SK-MEL-5 (cell line): Measurements from ENCODE around the gene SERTAD1. TPM values are rescaled to one million over a fixed set of nuclear protein-coding genes. Genes with fewer than 3 reads are reported as not detected.
A peak's percentile ranks its signal among the peaks of the same experiment; 100 is the strongest.
"Not testable (repeated sequence)": the region's sequence is repeated elsewhere in the genome, so short reads cannot be mapped to it uniquely, and the experiment has no call there.

Source experiments
- DNase-seq: peaks from one replicate; pipeline ENCODE4 v3.0.0-alpha.2; 2016; ENCODE audit warnings: low read depth, low spot score
- in situ Hi-C: cut with HindIII; loops from 2 replicates; pipeline ENCODE4 v1.10.0; 2016; ENCODE audit warnings: low sequenced_read_pairs, high pct_unique_total_duplicates, low pct_unique_long_range_greater_than_20kb
- total RNA-seq: library from RNA; depleted of rRNA; stranded (reverse); fragments of >200 nt; shearing (Covaris generic); gene quantifications from 2 replicates; pipeline ENCODE4 v1.2.3, GENCODE V29; 2014

SERTAD1 gene
- total RNA-seq, 1 experiment from 2014 or later, result 8.9 TPM

GRCh38 chr19:40431698-40432097 lies 5.9 kb upstream of the SERTAD1 start:
- in situ Hi-C loops, result no loop called here

GRCh38 chr19:40430242-40430641 lies 4.5 kb upstream of the SERTAD1 start:
- in situ Hi-C loops, DNase-seq: not testable (repeated sequence)

More at GRCh38 chr19:40431698-40432097, 5.9 kb upstream of the SERTAD1 start:
- DNase-seq, result no peak

GRCh38 chr19:40428197-40428596 lies 2.4 kb upstream of the SERTAD1 start:
- in situ Hi-C loops, DNase-seq: not testable (repeated sequence)

GRCh38 chr19:40424637-40425449 lies 949 bp downstream of the SERTAD1 start:
- in situ Hi-C loops, result no loop called here
- DNase-seq, result peak; percentile 46

GRCh38 chr19:40423938-40424337 lies 1.9 kb downstream of the SERTAD1 start:
- no peak for DNase-seq
- in situ Hi-C loops, result no loop called here

GRCh38 chr19:40422748-40423566 lies 2.8 kb downstream of the SERTAD1 start:
- in situ Hi-C loops, result no loop called here
- DNase-seq, result no peak

GRCh38 chr19:40421993-40422747 lies 3.6 kb downstream of the SERTAD1 start:
- DNase-seq, result no peak
- in situ Hi-C loops, result no loop called here

- in situ Hi-C loops, result no loop called here
- DNase-seq, result peak; percentile 85
Measured at GRCh38 chr19:40420766-40421765, 4.7 kb downstream of the SERTAD1 start.

- in situ Hi-C loops, result no loop called here
Measured at GRCh38 chr19:40420451-40420765, 5.4 kb downstream of the SERTAD1 start.

GRCh38 chr19:40419780-40420179 lies 6.0 kb downstream of the SERTAD1 start:
- in situ Hi-C loops, result no loop called here
- no peak for DNase-seq

More at GRCh38 chr19:40420451-40420765, 5.4 kb downstream of the SERTAD1 start:
- no peak for DNase-seq

GRCh38 chr19:40419066-40419612 lies 6.7 kb downstream of the SERTAD1 start:
- in situ Hi-C loops, result no loop called here

GRCh38 chr19:40418040-40418439 lies 7.8 kb downstream of the SERTAD1 start:
- no peak for DNase-seq
- in situ Hi-C loops, result no loop called here

More at GRCh38 chr19:40419066-40419612, 6.7 kb downstream of the SERTAD1 start:
- DNase-seq, result no peak

- no peak for DNase-seq
- in situ Hi-C loops, result no loop called here
Measured at GRCh38 chr19:40417643-40417981, 8.2 kb downstream of the SERTAD1 start.

GRCh38 chr19:40416918-40417642 lies 8.7 kb downstream of the SERTAD1 start:
- no peak for DNase-seq
- in situ Hi-C loops, result no loop called here

GRCh38 chr19:40415768-40416167 lies 10.0 kb downstream of the SERTAD1 start:
- in situ Hi-C loops, result no loop called here
- no peak for DNase-seq
